ENCODE data around the gene WDFY3.
A peak's percentile ranks its signal among the peaks of the same experiment; 100 is the strongest.

The WDFY3 gene

DNA sequence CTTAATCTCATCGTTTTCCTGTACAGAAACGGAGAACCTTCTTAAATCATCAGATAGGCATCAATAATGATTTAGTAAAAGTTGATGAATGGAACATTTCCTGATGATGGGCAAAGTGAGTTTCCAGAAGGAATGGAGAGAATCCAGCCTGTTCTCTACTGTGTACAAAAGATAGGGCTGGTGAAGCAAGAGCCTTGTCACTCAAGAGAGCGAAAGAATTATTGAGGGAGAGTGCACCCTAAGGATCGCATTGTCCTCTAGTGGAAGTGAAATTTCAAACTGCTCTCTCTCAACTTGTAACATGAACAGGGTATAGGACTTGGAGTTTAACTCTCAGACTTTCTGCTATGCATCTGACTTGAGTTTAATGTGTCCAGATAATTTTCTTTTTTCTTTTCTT is 314.0 kb downstream of the WDFY3 start:
- no peak overlapping the region for H3K4me3 ChIP-seq (ENCODE audit: low read depth, low read length)
- no peak overlapping the region for H3K27ac ChIP-seq (ENCODE audit: low read depth, low read length)
- no peaks in the 10 kb centered on the region for H3K27me3 ChIP-seq (ENCODE audit: insufficient read depth, low read length)
- H2AFZ ChIP-seq (ENCODE audit: low read length, unreplicated experiment) = no peak overlapping the region
- no peaks in the 10 kb centered on the region for H3K4me1 ChIP-seq (ENCODE audit: control insufficient read depth, insufficient read depth, low read length, unreplicated experiment)
- H3K36me3 ChIP-seq (ENCODE audit: insufficient read depth, low read length) = no peaks in the 10 kb centered on the region
- H3K79me2 ChIP-seq (ENCODE audit: control insufficient read depth, insufficient read depth, low read length, unreplicated experiment) = no peaks in the 10 kb centered on the region

DNA sequence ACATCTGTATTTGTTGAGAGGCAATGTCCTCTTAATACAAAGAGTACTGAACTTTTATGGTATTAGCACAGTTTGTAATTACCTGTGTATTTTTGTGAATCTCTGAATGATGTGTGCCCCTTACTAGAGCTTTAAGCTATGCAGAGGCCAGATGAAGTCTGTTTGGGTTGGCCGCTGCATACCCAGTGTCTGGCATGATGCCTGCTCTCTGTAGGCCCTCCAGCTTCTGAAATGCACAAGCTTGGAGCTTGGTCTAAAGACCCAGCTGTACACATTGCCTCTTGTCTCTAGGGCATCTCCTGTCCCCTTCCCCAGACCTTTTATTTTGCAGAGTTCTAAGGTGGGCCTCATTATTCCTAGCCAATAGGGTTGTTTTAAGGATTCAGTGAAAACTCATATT is 315.0 kb downstream of the WDFY3 start:
- Histone ChIP-seq H2AFZ (ENCODE audit: low read length, unreplicated experiment) (no peak overlapping the region), H3K36me3 (ENCODE audit: insufficient read depth, low read length) (no peaks in the 10 kb centered on the region), H3K27ac (ENCODE audit: low read depth, low read length) (no peak overlapping the region), H3K27me3 (ENCODE audit: insufficient read depth, low read length) (no peaks in the 10 kb centered on the region), H3K4me3 (ENCODE audit: low read depth, low read length) (no peak overlapping the region), H3K4me1 (ENCODE audit: control insufficient read depth, insufficient read depth, low read length, unreplicated experiment) (no peaks in the 10 kb centered on the region), H3K79me2 (ENCODE audit: control insufficient read depth, insufficient read depth, low read length, unreplicated experiment) (no peaks in the 10 kb centered on the region)

DNA sequence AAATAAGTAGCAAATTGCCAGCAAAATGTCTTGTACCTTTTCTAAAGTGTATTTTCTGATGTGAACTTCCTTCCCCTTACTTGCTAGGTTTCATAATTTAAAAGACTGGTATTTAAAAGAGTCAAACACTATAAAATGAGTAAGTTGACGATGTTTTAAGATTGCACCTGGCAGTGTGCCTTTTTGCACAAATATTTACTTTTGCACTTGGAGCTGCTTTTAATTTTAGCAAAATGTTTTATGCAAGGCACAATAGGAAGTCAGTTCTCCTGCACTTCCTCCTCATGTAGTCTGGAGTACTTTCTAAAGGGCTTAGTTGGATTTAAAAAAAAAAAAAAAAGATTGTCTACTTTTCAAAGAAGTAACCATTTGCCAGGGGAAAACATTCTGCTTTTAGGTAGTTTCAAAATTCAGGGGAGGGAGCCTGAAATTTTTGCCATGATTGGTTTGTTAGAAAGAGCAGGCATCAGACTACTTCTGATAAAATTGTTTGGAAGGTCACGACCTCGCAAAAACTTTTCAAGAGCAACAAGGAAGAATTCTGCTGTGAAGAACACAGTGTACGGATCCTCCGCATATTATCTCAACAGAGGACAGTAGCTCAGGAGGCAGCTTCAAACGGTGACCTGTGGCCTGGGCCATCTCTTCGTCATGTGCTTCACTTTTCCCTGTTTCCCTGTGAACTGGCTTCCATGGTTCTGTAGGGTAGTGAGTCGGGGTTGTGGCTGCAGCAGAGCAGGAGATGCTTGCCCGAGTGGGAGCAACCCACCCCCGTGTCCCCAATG is 317.4 kb downstream of the WDFY3 start:
- no peaks in the 10 kb centered on the region for H3K36me3 ChIP-seq (ENCODE audit: insufficient read depth, low read length)
- no peaks in the 10 kb centered on the region for H3K79me2 ChIP-seq (ENCODE audit: control insufficient read depth, insufficient read depth, low read length, unreplicated experiment)
- no peaks in the 10 kb centered on the region for H3K27me3 ChIP-seq (ENCODE audit: insufficient read depth, low read length)
- no peaks in the 10 kb centered on the region for H3K4me1 ChIP-seq (ENCODE audit: control insufficient read depth, insufficient read depth, low read length, unreplicated experiment)
- H2AFZ ChIP-seq (ENCODE audit: low read length, unreplicated experiment) = no peak overlapping the region
- H3K27ac ChIP-seq (ENCODE audit: low read depth, low read length) = no peak overlapping the region
- no peak overlapping the region for H3K4me3 ChIP-seq (ENCODE audit: low read depth, low read length)

DNA sequence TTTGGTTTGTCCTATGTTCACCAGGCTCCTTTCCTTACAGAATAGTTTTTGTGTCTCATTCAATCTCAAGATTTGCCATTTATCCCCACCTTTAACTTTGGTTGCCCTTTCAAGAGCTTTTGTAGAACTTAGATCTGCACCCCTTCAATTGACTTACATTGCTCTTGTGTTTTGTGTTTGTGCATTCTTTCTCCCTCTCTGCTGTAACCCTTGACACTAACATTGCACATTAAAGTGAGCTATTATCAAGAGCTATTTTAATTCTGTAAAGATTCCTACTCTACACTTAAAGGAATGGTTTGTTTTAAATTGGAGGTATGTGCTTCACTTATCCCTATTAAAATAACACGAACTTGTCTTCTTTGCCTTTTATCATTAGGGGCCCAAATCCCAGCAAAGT is 318.3 kb downstream of the WDFY3 start:
- no peaks in the 10 kb centered on the region for H3K36me3 ChIP-seq (ENCODE audit: insufficient read depth, low read length)
- H3K27ac ChIP-seq (ENCODE audit: low read depth, low read length) = no peak overlapping the region
- H3K4me1 ChIP-seq (ENCODE audit: control insufficient read depth, insufficient read depth, low read length, unreplicated experiment) = no peaks in the 10 kb centered on the region
- H3K4me3 ChIP-seq (ENCODE audit: low read depth, low read length) = no peak overlapping the region
- H3K27me3 ChIP-seq (ENCODE audit: insufficient read depth, low read length) = no peaks in the 10 kb centered on the region
- H3K79me2 ChIP-seq (ENCODE audit: control insufficient read depth, insufficient read depth, low read length, unreplicated experiment) = no peaks in the 10 kb centered on the region
- no peak overlapping the region for H2AFZ ChIP-seq (ENCODE audit: low read length, unreplicated experiment)

DNA sequence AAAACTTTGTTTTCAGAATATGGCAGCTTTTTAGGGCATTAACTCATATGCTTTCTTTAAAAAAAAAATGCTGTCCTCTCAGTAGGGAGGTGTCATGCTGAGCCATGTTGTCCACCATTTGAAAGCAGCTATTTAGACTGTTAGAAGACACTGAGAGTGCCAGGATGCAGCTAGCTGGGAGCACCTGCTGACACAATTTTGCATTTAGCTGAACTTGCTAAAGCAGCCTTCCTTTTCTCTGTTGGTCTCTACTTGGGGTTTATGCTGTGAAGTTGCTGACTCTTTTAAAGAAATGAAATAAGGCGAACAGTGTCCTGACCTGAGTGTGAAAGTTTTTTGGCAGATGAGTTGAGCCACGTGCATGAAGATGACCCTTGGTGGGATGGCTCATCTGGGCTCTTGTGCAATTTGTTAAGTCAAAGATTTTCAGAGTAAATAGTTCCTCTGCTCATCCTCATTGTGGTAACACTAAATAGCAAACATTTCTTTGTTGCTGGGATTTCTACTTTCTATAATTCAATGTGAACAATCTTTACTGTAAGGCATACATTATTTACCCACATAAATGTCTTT is 319.1 kb downstream of the WDFY3 start:
- Histone ChIP-seq H3K27me3 (ENCODE audit: insufficient read depth, low read length) (no peaks in the 10 kb centered on the region), H3K79me2 (ENCODE audit: control insufficient read depth, insufficient read depth, low read length, unreplicated experiment) (no peaks in the 10 kb centered on the region), H3K27ac (ENCODE audit: low read depth, low read length) (no peak overlapping the region), H3K4me3 (ENCODE audit: low read depth, low read length) (no peak overlapping the region), H3K36me3 (ENCODE audit: insufficient read depth, low read length) (no peaks in the 10 kb centered on the region), H3K4me1 (ENCODE audit: control insufficient read depth, insufficient read depth, low read length, unreplicated experiment) (no peaks in the 10 kb centered on the region), H2AFZ (ENCODE audit: low read length, unreplicated experiment) (no peak overlapping the region)

DNA sequence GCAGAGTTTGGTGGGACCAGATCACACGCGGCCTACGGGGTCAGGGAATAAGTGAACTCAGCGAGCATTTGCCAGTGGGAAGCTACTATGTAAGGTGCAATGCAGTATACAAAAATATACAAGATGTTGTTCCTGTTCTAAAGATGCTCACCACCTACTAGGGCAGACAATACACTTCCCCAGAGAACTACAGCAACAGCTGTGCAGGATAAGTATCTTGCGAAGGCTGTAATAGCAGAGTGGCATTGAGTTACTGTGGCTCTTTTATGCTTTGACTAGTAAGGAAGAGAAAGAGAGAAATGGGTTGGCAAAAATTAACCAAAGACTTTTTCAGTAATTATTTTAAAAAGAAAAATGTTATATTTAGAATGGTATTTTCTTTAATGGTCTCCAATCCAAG is 322.4 kb downstream of the WDFY3 start:
- no peaks in the 10 kb centered on the region for H3K4me1 ChIP-seq (ENCODE audit: control insufficient read depth, insufficient read depth, low read length, unreplicated experiment)
- H3K36me3 ChIP-seq (ENCODE audit: insufficient read depth, low read length) = no peaks in the 10 kb centered on the region; the same call in 1 of the 2 replicates
- no peak overlapping the region for H3K4me3 ChIP-seq (ENCODE audit: low read depth, low read length)
- H3K27me3 ChIP-seq (ENCODE audit: insufficient read depth, low read length) = no peaks in the 10 kb centered on the region
- no peak overlapping the region for H3K27ac ChIP-seq (ENCODE audit: low read depth, low read length)
- no peaks in the 10 kb centered on the region for H3K79me2 ChIP-seq (ENCODE audit: control insufficient read depth, insufficient read depth, low read length, unreplicated experiment)
- H2AFZ ChIP-seq (ENCODE audit: low read length, unreplicated experiment) = no peak overlapping the region

DNA sequence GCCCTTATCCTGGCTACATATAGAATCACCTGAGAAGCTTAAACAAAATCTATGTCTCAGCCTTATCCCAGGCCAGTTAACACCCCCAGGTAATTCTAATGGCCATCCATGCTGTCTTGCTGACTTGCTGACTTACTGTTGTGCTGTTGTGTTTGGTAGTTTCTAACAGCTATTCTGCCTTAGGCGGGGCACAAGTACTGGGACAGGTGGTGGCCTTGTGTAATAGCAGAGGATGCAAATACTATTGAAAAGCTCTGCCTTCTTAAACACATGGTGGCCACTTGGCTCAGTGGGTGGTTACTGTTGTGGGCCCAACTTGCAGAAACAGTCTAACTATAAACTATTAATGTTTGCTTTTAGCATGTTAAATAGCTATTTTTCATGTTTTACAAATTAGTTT is 327.3 kb downstream of the WDFY3 start:
- Histone ChIP-seq H3K4me1 (ENCODE audit: control insufficient read depth, insufficient read depth, low read length, unreplicated experiment) (peaks cover 4% of the 10 kb centered on the region), H3K36me3 (ENCODE audit: insufficient read depth, low read length) (no peaks in the 10 kb centered on the region; the same call in 1 of the 2 replicates), H3K4me3 (ENCODE audit: low read depth, low read length) (no peak overlapping the region), H3K79me2 (ENCODE audit: control insufficient read depth, insufficient read depth, low read length, unreplicated experiment) (no peaks in the 10 kb centered on the region), H3K27me3 (ENCODE audit: insufficient read depth, low read length) (no peaks in the 10 kb centered on the region), H2AFZ (ENCODE audit: low read length, unreplicated experiment) (no peak overlapping the region), H3K27ac (ENCODE audit: low read depth, low read length) (no peak overlapping the region)

DNA sequence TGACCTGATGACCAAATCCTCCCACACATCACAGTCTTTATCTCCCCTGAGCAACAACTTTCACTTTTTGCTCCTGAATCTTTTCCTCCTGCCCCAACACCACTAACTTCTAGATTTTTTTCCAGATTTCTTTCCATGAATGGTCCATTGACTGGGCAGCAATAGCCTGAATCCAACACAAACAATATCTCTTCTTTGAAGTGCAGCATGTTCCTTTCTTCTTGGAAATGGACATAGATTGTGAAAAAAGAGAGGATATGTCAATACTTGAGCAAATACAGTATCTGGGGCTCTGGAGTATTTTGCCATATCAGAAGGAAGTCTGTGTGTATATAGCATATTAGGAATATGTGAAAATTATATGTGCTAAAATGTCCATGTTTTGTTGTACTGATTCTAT is 328.4 kb downstream of the WDFY3 start:
- H3K4me1 ChIP-seq (ENCODE audit: control insufficient read depth, insufficient read depth, low read length, unreplicated experiment) = peaks cover 4% of the 10 kb centered on the region
- no peaks in the 10 kb centered on the region for H3K27me3 ChIP-seq (ENCODE audit: insufficient read depth, low read length)
- no peak overlapping the region for H2AFZ ChIP-seq (ENCODE audit: low read length, unreplicated experiment)
- no peaks in the 10 kb centered on the region; the same call in 1 of the 2 replicates for H3K36me3 ChIP-seq (ENCODE audit: insufficient read depth, low read length)
- no peaks in the 10 kb centered on the region for H3K79me2 ChIP-seq (ENCODE audit: control insufficient read depth, insufficient read depth, low read length, unreplicated experiment)
- no peak overlapping the region for H3K4me3 ChIP-seq (ENCODE audit: low read depth, low read length)
- H3K27ac ChIP-seq (ENCODE audit: low read depth, low read length) = no peak overlapping the region

DNA sequence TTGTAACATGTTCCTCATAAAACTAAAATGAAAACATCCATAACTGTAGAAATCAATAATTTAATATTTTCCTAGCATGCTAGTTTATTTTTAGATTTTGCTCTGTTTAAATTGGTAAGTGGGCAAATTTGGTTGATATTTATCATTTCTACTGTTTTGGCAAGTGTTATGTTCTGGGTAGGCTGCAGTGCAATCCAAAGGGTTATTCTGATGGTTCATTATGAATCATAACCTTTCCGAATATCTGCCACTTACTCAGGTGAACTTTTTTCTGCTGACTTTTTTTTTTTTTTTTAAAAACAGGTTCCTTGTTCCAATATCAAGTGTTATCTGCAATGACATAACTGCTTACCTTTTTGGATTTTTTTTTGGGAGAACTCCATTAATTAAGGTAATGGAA is 331.5 kb downstream of the WDFY3 start:
- Histone ChIP-seq H3K79me2 (ENCODE audit: control insufficient read depth, insufficient read depth, low read length, unreplicated experiment) (no peaks in the 10 kb centered on the region), H3K4me3 (ENCODE audit: low read depth, low read length) (no peak overlapping the region), H3K27ac (ENCODE audit: low read depth, low read length) (no peak overlapping the region), H3K36me3 (ENCODE audit: insufficient read depth, low read length) (no peaks in the 10 kb centered on the region; the same call in 1 of the 2 replicates), H2AFZ (ENCODE audit: low read length, unreplicated experiment) (no peak overlapping the region), H3K4me1 (ENCODE audit: control insufficient read depth, insufficient read depth, low read length, unreplicated experiment) (peaks cover 15% of the 10 kb centered on the region), H3K27me3 (ENCODE audit: insufficient read depth, low read length) (no peaks in the 10 kb centered on the region)

DNA sequence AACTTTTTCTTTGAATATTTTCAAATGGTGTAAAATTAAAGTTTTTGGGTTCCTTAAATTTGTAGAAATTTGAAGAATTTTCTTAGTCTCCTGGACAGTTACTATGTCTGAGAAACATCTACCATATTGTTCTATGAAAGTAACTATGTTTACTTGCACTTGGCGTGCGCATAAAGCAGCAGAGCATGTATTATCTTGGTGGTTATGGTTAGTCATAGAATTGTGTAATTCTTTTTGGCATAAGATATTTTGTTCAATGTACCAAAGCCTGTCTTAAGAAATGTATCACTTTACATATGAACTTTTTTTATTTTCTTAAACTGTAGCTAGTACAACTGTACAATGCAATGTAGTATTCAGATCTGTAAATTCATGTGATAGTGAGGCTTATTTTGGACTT is 334.4 kb downstream of the WDFY3 start:
- H3K36me3 ChIP-seq (ENCODE audit: insufficient read depth, low read length) = no peaks in the 10 kb centered on the region
- no peaks in the 10 kb centered on the region for H3K27me3 ChIP-seq (ENCODE audit: insufficient read depth, low read length)
- H2AFZ ChIP-seq (ENCODE audit: low read length, unreplicated experiment) = no peak overlapping the region
- no peak overlapping the region for H3K4me3 ChIP-seq (ENCODE audit: low read depth, low read length)
- peaks cover 15% of the 10 kb centered on the region for H3K4me1 ChIP-seq (ENCODE audit: control insufficient read depth, insufficient read depth, low read length, unreplicated experiment)
- peak overlapping the region; percentile 40 for H3K27ac ChIP-seq (ENCODE audit: low read depth, low read length)
- no peaks in the 10 kb centered on the region for H3K79me2 ChIP-seq (ENCODE audit: control insufficient read depth, insufficient read depth, low read length, unreplicated experiment)

DNA sequence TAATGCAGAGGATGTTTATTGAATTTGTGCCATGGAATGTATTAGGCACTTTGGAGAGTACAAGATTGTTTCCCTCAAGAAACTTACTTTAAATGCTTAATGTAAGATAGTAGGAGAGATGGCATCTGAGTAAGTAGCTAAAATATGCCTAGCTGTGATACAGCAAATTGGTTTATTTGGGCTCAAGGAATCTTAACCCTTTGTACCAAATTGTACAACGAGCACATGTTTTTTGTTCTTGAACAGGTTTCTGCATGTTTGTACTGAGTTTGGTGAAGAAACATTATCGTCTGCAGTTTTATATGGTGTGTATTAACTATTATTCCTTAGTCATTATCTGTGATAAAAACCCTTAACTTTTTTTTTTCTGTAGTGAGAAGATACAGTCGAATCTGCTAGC is 334.9 kb downstream of the WDFY3 start:
- Histone ChIP-seq H2AFZ (ENCODE audit: low read length, unreplicated experiment) (no peak overlapping the region), H3K79me2 (ENCODE audit: control insufficient read depth, insufficient read depth, low read length, unreplicated experiment) (no peaks in the 10 kb centered on the region), H3K27ac (ENCODE audit: low read depth, low read length) (peak overlapping the region; percentile 40), H3K27me3 (ENCODE audit: insufficient read depth, low read length) (no peaks in the 10 kb centered on the region), H3K4me1 (ENCODE audit: control insufficient read depth, insufficient read depth, low read length, unreplicated experiment) (peaks cover 15% of the 10 kb centered on the region), H3K36me3 (ENCODE audit: insufficient read depth, low read length) (no peaks in the 10 kb centered on the region), H3K4me3 (ENCODE audit: low read depth, low read length) (no peak overlapping the region)

Data from ACC112 (cell line).